Measurements from ENCODE around the gene PCNX2. TPM values are rescaled to one million over a fixed set of nuclear protein-coding genes. Genes with fewer than 3 reads are reported as not detected.

The PCNX2 gene
- total and polyA plus RNA-seq, 5 donors = 0.66 to 5.0 (median 3.1) TPM

- Histone ChIP-seq H3K27me3 (ENCODE audit: control insufficient read depth, insufficient read depth) (no peaks in the 10 kb centered on the region), H3K4me1 (ENCODE audit: control insufficient read depth, insufficient read depth, low read length) (no peaks in the 10 kb centered on the region), H3K4me3 (ENCODE audit: low read length) (no peak overlapping the region), H3K27ac (ENCODE audit: low read length) (no peak overlapping the region), H3K9me3 (ENCODE audit: control insufficient read depth, low read length) (no peaks in the 10 kb centered on the region)
- DNase-seq = no peak
- no peak for ATAC-seq
- intact Hi-C loops (cut with DNase I) = no loop called here
- 87% methylated on average over 3 of the region's 3 CpGs for WGBS
These were observed 80.3 kb downstream of the PCNX2 start for GRCh38 chr1:233215135-233215760.

- Histone ChIP-seq H3K4me3 (ENCODE audit: low read length) (no peak overlapping the region), H3K27me3 (ENCODE audit: control insufficient read depth, insufficient read depth) (no peaks in the 10 kb centered on the region), H3K9me3 (ENCODE audit: control insufficient read depth, low read length) (no peaks in the 10 kb centered on the region), H3K27ac (ENCODE audit: low read length) (no peak overlapping the region), H3K4me1 (ENCODE audit: control insufficient read depth, insufficient read depth, low read length) (no peaks in the 10 kb centered on the region)
- WGBS = 97% methylated on average over 5 of the region's 5 CpGs
- no peak for DNase-seq
- intact Hi-C loops (cut with DNase I) = no loop called here
- ATAC-seq = no peak
These were observed 83.9 kb downstream of the PCNX2 start for GRCh38 chr1:233211595-233211994.

- H3K27me3 ChIP-seq (ENCODE audit: control insufficient read depth, insufficient read depth) = no peaks in the 10 kb centered on the region
- ATAC-seq (no peak), DNase-seq (no peak)
- H3K4me1 ChIP-seq (ENCODE audit: control insufficient read depth, insufficient read depth, low read length) = no peaks in the 10 kb centered on the region
- 56% methylated on average over 1 of the region's 1 CpG for WGBS
- no peak overlapping the region for H3K27ac ChIP-seq (ENCODE audit: low read length)
- H3K4me3 ChIP-seq (ENCODE audit: low read length) = no peak overlapping the region
- intact Hi-C loops (cut with DNase I) = no loop called here
- H3K9me3 ChIP-seq (ENCODE audit: control insufficient read depth, low read length) = no peaks in the 10 kb centered on the region
These were observed 84.4 kb downstream of the PCNX2 start for GRCh38 chr1:233211106-233211505.

GRCh38 chr1:233209481-233209880, 86.0 kb downstream of the PCNX2 start:
- ATAC-seq = no peak
- Histone ChIP-seq H3K27me3 (ENCODE audit: control insufficient read depth, insufficient read depth) (no peaks in the 10 kb centered on the region), H3K9me3 (ENCODE audit: control insufficient read depth, low read length) (no peaks in the 10 kb centered on the region), H3K4me3 (ENCODE audit: low read length) (no peak overlapping the region), H3K27ac (ENCODE audit: low read length) (no peak overlapping the region), H3K4me1 (ENCODE audit: control insufficient read depth, insufficient read depth, low read length) (no peaks in the 10 kb centered on the region)
- 52% methylated on average over 2 of the region's 2 CpGs for WGBS
- intact Hi-C loops (cut with DNase I) = no loop called here
- peak in 1 of 3 donors; percentile 47 for DNase-seq

- Histone ChIP-seq H3K4me1 (ENCODE audit: control insufficient read depth, insufficient read depth, low read length) (no peaks in the 10 kb centered on the region), H3K4me3 (ENCODE audit: low read length) (no peak overlapping the region), H3K27ac (ENCODE audit: low read length) (no peak overlapping the region), H3K27me3 (ENCODE audit: control insufficient read depth, insufficient read depth) (no peaks in the 10 kb centered on the region), H3K9me3 (ENCODE audit: control insufficient read depth, low read length) (no peaks in the 10 kb centered on the region)
- DNase-seq (no peak), ATAC-seq (no peak)
- intact Hi-C loops (cut with DNase I) = no loop called here
These were observed 86.8 kb downstream of the PCNX2 start for GRCh38 chr1:233208687-233209086.

- Histone ChIP-seq H3K4me3 (ENCODE audit: low read length) (no peak overlapping the region), H3K27me3 (ENCODE audit: control insufficient read depth, insufficient read depth) (no peaks in the 10 kb centered on the region), H3K4me1 (ENCODE audit: control insufficient read depth, insufficient read depth, low read length) (no peaks in the 10 kb centered on the region), H3K9me3 (ENCODE audit: control insufficient read depth, low read length) (no peaks in the 10 kb centered on the region), H3K27ac (ENCODE audit: low read length) (no peak overlapping the region)
- ATAC-seq (no peak), DNase-seq (no peak)
- intact Hi-C loops (cut with DNase I) = no loop called here
- WGBS = 98% methylated on average over 2 of the region's 2 CpGs
These were observed 97.6 kb downstream of the PCNX2 start for GRCh38 chr1:233197940-233198339.

- H3K9me3 ChIP-seq (ENCODE audit: control insufficient read depth, low read length) = no peaks in the 10 kb centered on the region
- WGBS = 92% methylated on average over 3 of the region's 3 CpGs
- no peak overlapping the region for H3K4me3 ChIP-seq (ENCODE audit: low read length)
- no peak for DNase-seq
- no peaks in the 10 kb centered on the region for H3K27me3 ChIP-seq (ENCODE audit: control insufficient read depth, insufficient read depth)
- no peak for ATAC-seq
- intact Hi-C loops (cut with DNase I) = no loop called here
- H3K27ac ChIP-seq (ENCODE audit: low read length) = no peak overlapping the region
- no peaks in the 10 kb centered on the region for H3K4me1 ChIP-seq (ENCODE audit: control insufficient read depth, insufficient read depth, low read length)
These were observed 101.8 kb downstream of the PCNX2 start for GRCh38 chr1:233193741-233194140.

- intact Hi-C loops (cut with DNase I) = no loop called here
These were observed 104.5 kb downstream of the PCNX2 start for GRCh38 chr1:233190987-233191386.

GRCh38 chr1:233189526-233189925, 106.0 kb downstream of the PCNX2 start:
- ATAC-seq (no peak), DNase-seq (no peak)
- intact Hi-C loops (cut with DNase I) = no loop called here
- H3K27me3 ChIP-seq (ENCODE audit: control insufficient read depth, insufficient read depth) = no peaks in the 10 kb centered on the region
- 77% methylated on average over 3 of the region's 3 CpGs for WGBS
- no peaks in the 10 kb centered on the region for H3K4me1 ChIP-seq (ENCODE audit: control insufficient read depth, insufficient read depth, low read length)
- H3K4me3 ChIP-seq (ENCODE audit: low read length) = no peak overlapping the region
- H3K9me3 ChIP-seq (ENCODE audit: control insufficient read depth, low read length) = no peaks in the 10 kb centered on the region
- no peak overlapping the region for H3K27ac ChIP-seq (ENCODE audit: low read length)

More at GRCh38 chr1:233190987-233191386, 104.5 kb downstream of the PCNX2 start:
- no peak for ATAC-seq
- 59% methylated on average over 5 of the region's 5 CpGs for WGBS
- H3K9me3 ChIP-seq (ENCODE audit: control insufficient read depth, low read length) = no peaks in the 10 kb centered on the region
- H3K27me3 ChIP-seq (ENCODE audit: control insufficient read depth, insufficient read depth) = no peaks in the 10 kb centered on the region
- DNase-seq = no peak
- no peak overlapping the region for H3K27ac ChIP-seq (ENCODE audit: low read length)
- no peak overlapping the region for H3K4me3 ChIP-seq (ENCODE audit: low read length)
- H3K4me1 ChIP-seq (ENCODE audit: control insufficient read depth, insufficient read depth, low read length) = no peaks in the 10 kb centered on the region

- Histone ChIP-seq H3K4me3 (ENCODE audit: low read length) (no peak overlapping the region), H3K27me3 (ENCODE audit: control insufficient read depth, insufficient read depth) (no peaks in the 10 kb centered on the region), H3K9me3 (ENCODE audit: control insufficient read depth, low read length) (no peaks in the 10 kb centered on the region), H3K27ac (ENCODE audit: low read length) (no peak overlapping the region), H3K4me1 (ENCODE audit: control insufficient read depth, insufficient read depth, low read length) (no peaks in the 10 kb centered on the region)
- intact Hi-C loops (cut with DNase I) = no loop called here
- ATAC-seq (no peak), DNase-seq (no peak)
- 79% methylated on average over 4 of the region's 4 CpGs for WGBS
These were observed 107.5 kb downstream of the PCNX2 start for GRCh38 chr1:233188061-233188460.

GRCh38 chr1:233183226-233184020, 112.1 kb downstream of the PCNX2 start:
- Histone ChIP-seq H3K4me1 (ENCODE audit: control insufficient read depth, insufficient read depth, low read length) (no peaks in the 10 kb centered on the region), H3K27ac (ENCODE audit: low read length) (no peak overlapping the region), H3K27me3 (ENCODE audit: control insufficient read depth, insufficient read depth) (no peaks in the 10 kb centered on the region), H3K4me3 (ENCODE audit: low read length) (no peak overlapping the region), H3K9me3 (ENCODE audit: control insufficient read depth, low read length) (no peaks in the 10 kb centered on the region)
- DNase-seq (no peak), ATAC-seq (no peak)
- intact Hi-C loops (cut with DNase I) = no loop called here
- 79% methylated on average over 8 of the region's 8 CpGs for WGBS

Data from right cardiac atrium (tissue), 5 donors.